H9 (cell line): ENCODE measurements around the gene AGL. TPM values are rescaled to one million over a fixed set of nuclear protein-coding genes. Genes with fewer than 3 reads are reported as not detected.

ENCODE experiments used
- DNase-seq: peaks from one replicate; pipeline ENCODE4 v3.0.0-alpha.2; 2017
- H2AFZ ChIP-seq: one replicate; pipeline ENCODE4 v1.6.1; 2013; ENCODE audit warnings: mild to moderate bottlenecking, low read length, control low read depth, moderate library complexity
- H2AK5ac ChIP-seq: 2 replicates; pipeline ENCODE4 v1.6.1; 2013; ENCODE audit warnings: low read length, control low read depth, mixed read lengths; ENCODE audit not compliant: insufficient read length
- H2BK120ac ChIP-seq: one replicate; pipeline ENCODE4 v1.6.1; 2013; ENCODE audit warnings: low read depth, mild to moderate bottlenecking, low read length, control low read depth, inconsistent platforms; ENCODE audit not compliant: poor library complexity, severe bottlenecking
- H2BK12ac ChIP-seq: 2 replicates; pipeline ENCODE4 v1.6.1; 2013; ENCODE audit warnings: low read length, control low read depth, mixed read lengths, low read depth; ENCODE audit not compliant: insufficient read length
- H2BK15ac ChIP-seq: 2 replicates; pipeline ENCODE4 v1.6.1; 2013; ENCODE audit warnings: low read depth, low read length, control low read depth
- H2BK20ac ChIP-seq: one replicate; pipeline ENCODE4 v1.6.1; 2013; ENCODE audit warnings: low read depth, mild to moderate bottlenecking, low read length, control low read depth, inconsistent platforms; ENCODE audit not compliant: poor library complexity, severe bottlenecking
- H2BK5ac ChIP-seq: 2 replicates; pipeline ENCODE4 v1.6.1; 2013; ENCODE audit warnings: low read length, control low read depth, mixed read lengths; ENCODE audit not compliant: insufficient read length
- H3K14ac ChIP-seq: 2 replicates; pipeline ENCODE4 v1.6.1; 2013; ENCODE audit warnings: low read length, control low read depth; ENCODE audit not compliant: insufficient read depth
- H3K18ac ChIP-seq: 2 replicates; pipeline ENCODE4 v1.6.1; 2013; ENCODE audit warnings: low read depth, mild to moderate bottlenecking, mixed read lengths, low read length, control low read depth; ENCODE audit not compliant: insufficient read length
- H3K23ac ChIP-seq: 2 replicates; pipeline ENCODE4 v1.6.1; 2013; ENCODE audit warnings: low read length, control low read depth, mixed read lengths, low read depth; ENCODE audit not compliant: insufficient read length
- H3K23me2 ChIP-seq: 2 replicates; pipeline ENCODE4 v1.6.1; 2013; ENCODE audit warnings: low read depth, mild to moderate bottlenecking, mixed read lengths, low read length, control low read depth; ENCODE audit not compliant: insufficient read length, poor library complexity, severe bottlenecking
- H3K27ac ChIP-seq: 2 replicates; pipeline ENCODE4 v1.5.1; 2013; ENCODE audit warnings: low read length, control low read depth, mixed read lengths, low read depth; ENCODE audit not compliant: insufficient read length
- H3K27me3 ChIP-seq: 2 replicates; pipeline ENCODE4 v1.6.1; 2013; ENCODE audit warnings: low read length, control low read depth, inconsistent platforms; ENCODE audit not compliant: insufficient read depth
- H3K4ac ChIP-seq: 2 replicates; pipeline ENCODE4 v1.6.1; 2013; ENCODE audit warnings: low read depth, mild to moderate bottlenecking, control low read depth, inconsistent platforms, low read length, moderate library complexity
- H3K4me1 ChIP-seq: 2 replicates; pipeline ENCODE4 v1.6.1; 2013; ENCODE audit warnings: low read length, control low read depth, inconsistent platforms; ENCODE audit not compliant: insufficient read depth
- H3K4me2 ChIP-seq: 2 replicates; pipeline ENCODE4 v1.6.1; 2013; ENCODE audit warnings: low read length, control low read depth, mixed read lengths; ENCODE audit not compliant: insufficient read length, insufficient read depth
- H3K56ac ChIP-seq: 2 replicates; pipeline ENCODE4 v1.6.1; 2013; ENCODE audit warnings: low read depth, mild to moderate bottlenecking, mixed read lengths, low read length, control low read depth; ENCODE audit not compliant: insufficient read length
- H3K79me1 ChIP-seq: 2 replicates; pipeline ENCODE4 v1.6.1; 2013; ENCODE audit warnings: low read depth, mild to moderate bottlenecking, moderate library complexity, low read length, control low read depth, inconsistent platforms; ENCODE audit not compliant: insufficient read depth, poor library complexity, severe bottlenecking
- H3K79me2 ChIP-seq: 2 replicates; pipeline ENCODE4 v1.6.1; 2013; ENCODE audit warnings: low read length, control low read depth, inconsistent platforms; ENCODE audit not compliant: insufficient read depth
- H3K9ac ChIP-seq: 2 replicates; pipeline ENCODE4 v1.6.1; 2013; ENCODE audit warnings: low read length, control low read depth, mixed read lengths; ENCODE audit not compliant: insufficient read length; ENCODE audit errors: extremely low read depth
- H3K9me3 ChIP-seq: one replicate; pipeline ENCODE4 v1.6.1; 2013; ENCODE audit warnings: low read depth, low read length, inconsistent platforms; ENCODE audit not compliant: control insufficient read depth
- H3T11ph ChIP-seq: one replicate; pipeline ENCODE4 v1.6.1; 2013; ENCODE audit warnings: mild to moderate bottlenecking, low read length, control low read depth, inconsistent platforms
- H4K20me1 ChIP-seq: one replicate; pipeline ENCODE4 v1.6.1; 2013; ENCODE audit not compliant: control insufficient read depth, insufficient read length, insufficient read depth
- H4K5ac ChIP-seq: 2 replicates; pipeline ENCODE4 v1.6.1; 2013; ENCODE audit warnings: low read depth, mild to moderate bottlenecking, mixed read lengths, low read length, control low read depth; ENCODE audit not compliant: insufficient read length
- H4K8ac ChIP-seq: replicated peaks from 2 replicates; pipeline ENCODE4 v1.6.1; 2013; ENCODE audit warnings: low read length, control low read depth, mixed read lengths, low read depth; ENCODE audit not compliant: insufficient read length
- H4K91ac ChIP-seq: 2 replicates; pipeline ENCODE4 v1.6.1; 2013; ENCODE audit warnings: low read depth, mild to moderate bottlenecking, moderate library complexity, mixed read lengths, low read length, control low read depth; ENCODE audit not compliant: insufficient read length
- H3K27ac Mint-ChIP-seq, 3 experiments: 2 replicates in 2 of 3; 3 replicates in 1 of 3; pipeline ENCODE4 v1.8.0; 2020 to 2021; ENCODE audit warnings: mixed read lengths in 3 of 3, mild to moderate bottlenecking in 1 of 3, moderate library complexity in 1 of 3
- H3K27me3 Mint-ChIP-seq: 2 replicates; pipeline ENCODE4 v1.8.0; 2021; ENCODE audit warnings: low read depth, mild to moderate bottlenecking, moderate library complexity, mixed read lengths
- H3K36me3 Mint-ChIP-seq, 3 experiments: 2 replicates in 2 of 3; 3 replicates in 1 of 3; pipeline ENCODE4 v1.8.0; 2020 to 2021; ENCODE audit warnings: low read depth in 3 of 3, mixed read lengths in 3 of 3; ENCODE audit not compliant: insufficient read depth in 1 of 3
- H3K4me1 Mint-ChIP-seq, 2 experiments: 2 replicates each; pipeline ENCODE4 v1.8.0; 2020; ENCODE audit warnings: mixed read lengths in 2 of 2
- H3K4me3 Mint-ChIP-seq, 2 experiments: 2 replicates in 1 of 2; 3 replicates in 1 of 2; pipeline ENCODE4 v1.8.0; 2020 to 2021; ENCODE audit warnings: mild to moderate bottlenecking in 2 of 2, mixed read lengths in 2 of 2, moderate library complexity in 1 of 2
- H3K9me3 Mint-ChIP-seq, 2 experiments: 2 replicates in 1 of 2; 3 replicates in 1 of 2; pipeline ENCODE4 v1.8.0; 2020; ENCODE audit warnings: mild to moderate bottlenecking in 2 of 2, mixed read lengths in 2 of 2, moderate library complexity in 1 of 2
- CTCF ChIP-seq: fragments of 200-600 bp; sonication (generic); conservative IDR thresholded peaks from 3 replicates; pipeline ENCODE4 v1.8.0; 2021; ENCODE audit warnings: antibody characterized with exemption, mild to moderate bottlenecking
- WGBS: extraction: QIAGEN DNeasy Blood & Tissue Kit; methylation state at CpG from one replicate; pipeline ENCODE4 v1.1.7; 2013; ENCODE audit warnings: missing lambda C conversion rate, low lambda C conversion rate, mixed read lengths; ENCODE audit not compliant: insufficient read length; ENCODE audit errors: extremely low coverage; 5-methylcytosine and 5-hydroxymethylcytosine counted together
- total RNA-seq: library from RNA; stranded (reverse); gene quantifications from 2 replicates; pipeline ENCODE4 v1.2.1, GENCODE V29; 2021

AGL gene
- total RNA-seq, 1 experiment from 2014 or later: 24.0 TPM

GRCh38 chr1:99942723-99943122 is 92.6 kb downstream of the AGL start:
- TF ChIP-seq CTCF: no peak
- no peak overlapping the region for H3K4me3 Mint-ChIP-seq
- H3K36me3 Mint-ChIP-seq: no peaks in the 10 kb centered on the region
- Histone ChIP-seq H3K27ac (no peak overlapping the region), H2BK15ac (no peak overlapping the region), H2BK12ac (no peak overlapping the region), H3K79me1 (no peaks in the 10 kb centered on the region), H4K8ac (no peak overlapping the region), H3K18ac (no peak overlapping the region), H4K91ac (no peak overlapping the region), H3K23me2 (no peaks in the 10 kb centered on the region), H2BK120ac (no peak overlapping the region), H3K14ac (no peak overlapping the region), H2AK5ac (no peak overlapping the region), H2BK5ac (no peak overlapping the region), H3K4ac (no peak overlapping the region), H3K79me2 (no peaks in the 10 kb centered on the region), H2BK20ac (no peak overlapping the region), H4K20me1 (no peaks in the 10 kb centered on the region), H2AFZ (no peak overlapping the region), H3K27me3 (no peaks in the 10 kb centered on the region), H3T11ph (no peak overlapping the region), H3K4me1 (no peaks in the 10 kb centered on the region), H3K4me2 (no peak overlapping the region), H3K23ac (no peak overlapping the region), H3K9me3 (no peaks in the 10 kb centered on the region), H3K9ac (no peak overlapping the region), H4K5ac (no peak overlapping the region), H3K56ac (no peak overlapping the region)
- no peaks in the 10 kb centered on the region for H3K9me3 Mint-ChIP-seq
- no peaks in the 10 kb centered on the region; the same call in none of the 2 replicates for H3K27me3 Mint-ChIP-seq
- no peak overlapping the region for H3K27ac Mint-ChIP-seq
- peaks cover 3 to 4% of the 10 kb centered on the region in 2 experiments; a peak in 1 of 4 replicates for H3K4me1 Mint-ChIP-seq
- WGBS: no CpG with 5 or more reads among the region's 1 CpG
- DNase-seq: no peak
